ENCODE results near the gene DOK3. TPM values are rescaled to one million over a fixed set of nuclear protein-coding genes. Genes with fewer than 3 reads are reported as not detected.

Gene DOK3
- total RNA-seq, 1 experiment from 2014 or later: 16.4 TPM

- TF ChIP-seq CTCF (conservative IDR thresholded peaks at IDR 0.05): peak; percentile 9; the same call in 1 of the 3 replicates
Measured at GRCh38 chr5:177456591-177456964, 53.0 kb downstream of the DOK3 start.

More at GRCh38 chr5:177456591-177456964, 53.0 kb downstream of the DOK3 start:
- Histone ChIP-seq H2BK120ac (ENCODE audit: low read depth, low read length, poor library complexity, severe bottlenecking) (no peak overlapping the region), H3K56ac (ENCODE audit: insufficient read length, low read depth, low read length) (no peak overlapping the region), H3K18ac (ENCODE audit: insufficient read length, low read depth, low read length) (no peak overlapping the region), H4K5ac (ENCODE audit: insufficient read length, low read depth, low read length) (no peak overlapping the region), H3K79me1 (ENCODE audit: insufficient read depth, low read depth, low read length, poor library complexity, severe bottlenecking) (no peaks in the 10 kb centered on the region), H2BK15ac (ENCODE audit: low read depth, low read length) (no peak overlapping the region), H2BK20ac (ENCODE audit: low read depth, low read length, poor library complexity, severe bottlenecking) (no peak overlapping the region), H2AFZ (ENCODE audit: low read length) (no peak overlapping the region), H3K23ac (ENCODE audit: insufficient read length, low read depth, low read length) (no peak overlapping the region), H3K4me1 (ENCODE audit: insufficient read depth, low read length) (no peaks in the 10 kb centered on the region), H3K79me2 (ENCODE audit: insufficient read depth, low read length) (no peaks in the 10 kb centered on the region), H3K9me3 (ENCODE audit: control insufficient read depth, low read depth, low read length) (no peaks in the 10 kb centered on the region), H3K23me2 (ENCODE audit: insufficient read length, low read depth, low read length, poor library complexity, severe bottlenecking) (peaks cover 14% of the 10 kb centered on the region), H3K9ac (ENCODE audit: extremely low read depth, insufficient read length, low read length) (no peak overlapping the region), H4K20me1 (ENCODE audit: control insufficient read depth, insufficient read depth, insufficient read length) (no peaks in the 10 kb centered on the region), H2BK12ac (ENCODE audit: insufficient read length, low read depth, low read length) (no peak overlapping the region), H2AK5ac (ENCODE audit: insufficient read length, low read length) (no peak overlapping the region), H3K27ac (ENCODE audit: insufficient read length, low read depth, low read length) (no peak overlapping the region), H4K8ac (replicated peaks; ENCODE audit: insufficient read length, low read depth, low read length) (no peak overlapping the region), H3K4ac (ENCODE audit: low read depth, low read length) (no peak overlapping the region), H3K27me3 (ENCODE audit: insufficient read depth, low read length) (peaks cover 4% of the 10 kb centered on the region; the same call in 1 of the 2 replicates), H3K4me2 (ENCODE audit: insufficient read depth, insufficient read length, low read length) (no peak overlapping the region), H2BK5ac (ENCODE audit: insufficient read length, low read length) (no peak overlapping the region), H4K91ac (ENCODE audit: insufficient read length, low read depth, low read length) (no peak overlapping the region), H3K14ac (ENCODE audit: insufficient read depth, low read length) (no peak overlapping the region), H3T11ph (ENCODE audit: low read length) (no peak overlapping the region)
- H3K4me1 Mint-ChIP-seq: peaks cover 23 to 31% of the 10 kb centered on the region in 2 experiments
- peaks cover 22 to 48% (median 42%) of the 10 kb centered on the region in 3 experiments for H3K36me3 Mint-ChIP-seq (ENCODE audit: insufficient read depth in 1 of 3, low read depth in 3 of 3)
- peaks cover 18% of the 10 kb centered on the region for H3K27me3 Mint-ChIP-seq (ENCODE audit: low read depth)
- H3K27ac Mint-ChIP-seq: peak overlapping the region; percentile 91 to 95 (median 95); a peak in 5 of 7 replicates
- DNase-seq: no peak
- H3K9me3 Mint-ChIP-seq: no peaks in the 10 kb centered on the region; a peak in 1 of 5 replicates
- peak overlapping the region; percentile 72 to 86; a peak in 4 of 5 replicates for H3K4me3 Mint-ChIP-seq
- no CpG with 5 or more reads among the region's 12 CpGs for WGBS (ENCODE audit: extremely low coverage, insufficient read length, low lambda C conversion rate)
